Testis (tissue), 3 donors: ENCODE results near the gene GPR4. TPM values are rescaled to one million over a fixed set of nuclear protein-coding genes. Genes with fewer than 3 reads are reported as not detected.

Experiments used
- DNase-seq: peaks from one replicate; pipeline ENCODE4 v3.0.0-alpha.2; 2019
- H3K27ac ChIP-seq, 2 donors: fragments of 200-600 bp; sonication (generic); one replicate each; pipeline ENCODE4 v1.5.1; 2019
- H3K27me3 ChIP-seq: fragments of 200-600 bp; sonication (generic); one replicate; pipeline ENCODE4 v1.5.1; 2019
- H3K36me3 ChIP-seq: fragments of 200-600 bp; sonication (generic); one replicate; pipeline ENCODE4 v1.5.1; 2017; ENCODE audit warnings: low read depth; ENCODE audit errors: missing control alignments
- H3K4me1 ChIP-seq: fragments of 200-600 bp; sonication (generic); one replicate; pipeline ENCODE4 v1.5.1; 2019
- H3K4me3 ChIP-seq, 2 donors: fragments of 200-600 bp; sonication (generic); one replicate each; pipeline ENCODE4 v1.5.1; 2017 to 2019
- H3K9me3 ChIP-seq: fragments of 200-600 bp; sonication (generic); one replicate; pipeline ENCODE4 v1.5.1; 2017
- POLR2A ChIP-seq: fragments of 450-650 bp; IDR thresholded peaks from one replicate; pipeline ENCODE4 v1.6.1; 2017; ENCODE audit warnings: antibody characterized with exemption, mild to moderate bottlenecking, moderate library complexity
- WGBS, 2 donors: methylation state at CpG; one replicate each; pipeline ENCODE4 v1.1.5; 2018; 5-methylcytosine and 5-hydroxymethylcytosine counted together
- intact Hi-C: fragments of 100-400 bp; cut with DNase I; formaldehyde crosslinking; loops from one replicate; pipeline ENCODE4 v1.15.1; 2023; ENCODE audit warnings: low total_unique reads
- polyA plus RNA-seq: library from polyadenylated mRNA; stranded (reverse); fragments of 350-450 nt; fragmentation: Illumina TruSeq; extraction: RNeasy Lipid Tissue Mini Kit (QIAGEN cat#74804); gene quantifications from one replicate; pipeline ENCODE4 v1.2.3, GENCODE V29; 2014; ENCODE audit warnings: low read depth, low replicate concordance; ENCODE audit not compliant: insufficient read depth
- total RNA-seq, 2 donors: library from RNA; depleted of rRNA; stranded (reverse); fragments of >200 nt; gene quantifications; one replicate each; pipeline ENCODE4 v1.2.3, GENCODE V29; 2016
- TF ChIP-seq, protein P1 (sequence below), 3 experiments: fragments of 450-650 bp in 2 of 3; fragments of 200-600 bp in 1 of 3; sonication (generic) in 1 of 3; IDR thresholded peaks; one replicate each; pipeline ENCODE4 v1.5.1; 2016 to 2019; ENCODE audit warnings: antibody characterized with exemption in 3 of 3, mild to moderate bottlenecking in 2 of 3, moderate library complexity in 1 of 3

GPR4 gene
- total and polyA plus RNA-seq, 3 donors from 2014 or later: 0.81 to 3.2 (median 1.9) TPM

DNA sequence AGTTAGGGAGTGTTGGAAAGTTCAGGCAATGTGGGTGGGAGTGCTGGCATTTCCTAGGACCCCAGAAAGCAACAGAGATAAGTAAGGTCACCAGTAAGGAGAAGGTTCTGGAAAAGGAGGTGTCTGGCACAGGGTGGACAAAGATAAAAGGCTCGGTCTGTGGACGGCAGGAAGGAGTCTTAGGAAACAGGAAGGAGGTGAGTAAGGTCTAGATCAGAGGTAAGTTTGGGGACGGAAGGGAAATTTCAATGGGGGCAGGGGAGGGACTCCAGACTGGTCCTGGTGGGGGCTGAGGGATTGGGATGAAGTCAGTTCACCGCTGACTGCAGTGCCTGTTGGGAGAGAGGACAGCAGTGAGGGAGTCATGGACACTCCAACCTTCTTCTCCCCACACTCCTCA lies 9.6 kb downstream of the GPR4 start:
- H3K4me3 ChIP-seq: no peak overlapping the region
- H3K27ac ChIP-seq: no peak overlapping the region
- H3K4me1 ChIP-seq: no peaks in the 10 kb centered on the region
- intact Hi-C loops: no loop called here
- H3K36me3 ChIP-seq: no peaks in the 10 kb centered on the region
- 39 to 40% methylated on average over 4 of the region's 4 CpGs for WGBS, 2 donors
- no peaks in the 10 kb centered on the region for H3K27me3 ChIP-seq
- no peak for TF ChIP-seq POLR2A
- TF ChIP-seq, protein P1, sequence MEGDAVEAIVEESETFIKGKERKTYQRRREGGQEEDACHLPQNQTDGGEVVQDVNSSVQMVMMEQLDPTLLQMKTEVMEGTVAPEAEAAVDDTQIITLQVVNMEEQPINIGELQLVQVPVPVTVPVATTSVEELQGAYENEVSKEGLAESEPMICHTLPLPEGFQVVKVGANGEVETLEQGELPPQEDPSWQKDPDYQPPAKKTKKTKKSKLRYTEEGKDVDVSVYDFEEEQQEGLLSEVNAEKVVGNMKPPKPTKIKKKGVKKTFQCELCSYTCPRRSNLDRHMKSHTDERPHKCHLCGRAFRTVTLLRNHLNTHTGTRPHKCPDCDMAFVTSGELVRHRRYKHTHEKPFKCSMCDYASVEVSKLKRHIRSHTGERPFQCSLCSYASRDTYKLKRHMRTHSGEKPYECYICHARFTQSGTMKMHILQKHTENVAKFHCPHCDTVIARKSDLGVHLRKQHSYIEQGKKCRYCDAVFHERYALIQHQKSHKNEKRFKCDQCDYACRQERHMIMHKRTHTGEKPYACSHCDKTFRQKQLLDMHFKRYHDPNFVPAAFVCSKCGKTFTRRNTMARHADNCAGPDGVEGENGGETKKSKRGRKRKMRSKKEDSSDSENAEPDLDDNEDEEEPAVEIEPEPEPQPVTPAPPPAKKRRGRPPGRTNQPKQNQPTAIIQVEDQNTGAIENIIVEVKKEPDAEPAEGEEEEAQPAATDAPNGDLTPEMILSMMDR (IDR thresholded peaks at IDR 0.05): no peak
- H3K9me3 ChIP-seq: no peaks in the 10 kb centered on the region
- DNase-seq: no peak

DNA sequence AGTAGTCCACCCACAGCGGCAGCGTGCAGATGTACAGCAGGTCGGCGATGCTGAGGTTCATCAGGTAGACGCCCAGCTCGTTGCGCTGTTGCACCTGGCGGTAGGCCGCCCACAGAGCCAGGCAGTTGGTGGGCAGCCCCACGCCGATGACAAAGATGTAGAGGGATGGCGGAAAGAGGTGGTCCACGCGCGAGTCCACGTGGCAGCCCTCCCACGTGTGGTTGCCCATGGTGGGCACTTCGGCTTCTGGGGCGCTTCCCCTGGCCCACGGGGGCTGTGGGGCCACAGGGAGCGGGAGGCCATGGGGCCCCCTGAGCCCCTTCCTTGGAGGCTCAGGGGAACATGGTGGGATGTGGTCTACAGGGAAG lies 10.4 kb downstream of the GPR4 start:
- 48 to 70% methylated on average over 9 to 21 of the region's 21 CpGs for WGBS, 2 donors
- TF ChIP-seq POLR2A: no peak
- TF ChIP-seq, protein P1 (IDR thresholded peaks at IDR 0.05): no peak
- H3K27ac ChIP-seq: no peak overlapping the region

DNA sequence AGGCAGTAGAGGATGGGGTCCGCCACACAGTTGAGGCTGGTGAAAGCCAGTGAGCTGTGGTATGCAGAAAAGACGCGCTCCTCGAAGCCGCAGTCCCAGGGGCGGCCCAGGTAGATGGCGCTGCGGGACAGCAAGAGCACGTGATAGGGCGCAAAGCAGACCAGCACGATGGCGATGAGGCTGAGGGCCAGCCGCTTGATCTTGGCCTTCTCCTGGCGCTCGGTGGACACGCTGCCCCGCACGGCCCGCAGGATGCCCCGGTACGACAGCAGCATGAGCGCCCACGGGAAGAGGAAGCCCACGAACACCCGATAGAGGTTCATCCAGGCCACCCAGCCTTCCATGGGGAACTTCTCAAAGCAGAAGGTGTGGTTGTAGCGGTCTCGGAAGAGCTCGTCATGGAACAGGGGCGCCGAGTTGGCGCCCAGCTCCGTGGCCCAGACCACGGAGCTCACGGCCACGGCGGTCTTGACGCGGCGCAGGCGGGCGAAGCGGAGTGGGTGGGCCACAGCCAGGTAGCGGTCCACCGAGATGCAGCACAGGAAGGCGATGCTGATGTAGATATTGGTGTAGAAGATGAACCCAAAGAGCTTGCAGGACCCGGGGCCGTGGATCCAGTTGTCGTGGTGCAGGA lies 10.9 kb downstream of the GPR4 start:
- DNase-seq: peak; percentile 43
- no peaks in the 10 kb centered on the region for H3K4me1 ChIP-seq
- no peaks in the 10 kb centered on the region for H3K27me3 ChIP-seq
- H3K4me3 ChIP-seq: peak overlapping the region in 1 of 2 donors; percentile 14
- no peaks in the 10 kb centered on the region for H3K36me3 ChIP-seq
- no peaks in the 10 kb centered on the region for H3K9me3 ChIP-seq
- H3K27ac ChIP-seq: no peak overlapping the region
- no peak for TF ChIP-seq POLR2A
- TF ChIP-seq, protein P1 (IDR thresholded peaks at IDR 0.05): no peak
- intact Hi-C loops: no loop called here
- WGBS, 2 donors: 48 to 81% methylated on average over 12 to 46 of the region's 48 CpGs

More for the DNA sequence above, 10.4 kb downstream of the GPR4 start:
- no peaks in the 10 kb centered on the region for H3K4me1 ChIP-seq
- H3K36me3 ChIP-seq: no peaks in the 10 kb centered on the region
- DNase-seq: no peak
- intact Hi-C loops: no loop called here
- H3K27me3 ChIP-seq: no peaks in the 10 kb centered on the region
- no peaks in the 10 kb centered on the region for H3K9me3 ChIP-seq
- peak overlapping the region in 1 of 2 donors; percentile 14 for H3K4me3 ChIP-seq

DNA sequence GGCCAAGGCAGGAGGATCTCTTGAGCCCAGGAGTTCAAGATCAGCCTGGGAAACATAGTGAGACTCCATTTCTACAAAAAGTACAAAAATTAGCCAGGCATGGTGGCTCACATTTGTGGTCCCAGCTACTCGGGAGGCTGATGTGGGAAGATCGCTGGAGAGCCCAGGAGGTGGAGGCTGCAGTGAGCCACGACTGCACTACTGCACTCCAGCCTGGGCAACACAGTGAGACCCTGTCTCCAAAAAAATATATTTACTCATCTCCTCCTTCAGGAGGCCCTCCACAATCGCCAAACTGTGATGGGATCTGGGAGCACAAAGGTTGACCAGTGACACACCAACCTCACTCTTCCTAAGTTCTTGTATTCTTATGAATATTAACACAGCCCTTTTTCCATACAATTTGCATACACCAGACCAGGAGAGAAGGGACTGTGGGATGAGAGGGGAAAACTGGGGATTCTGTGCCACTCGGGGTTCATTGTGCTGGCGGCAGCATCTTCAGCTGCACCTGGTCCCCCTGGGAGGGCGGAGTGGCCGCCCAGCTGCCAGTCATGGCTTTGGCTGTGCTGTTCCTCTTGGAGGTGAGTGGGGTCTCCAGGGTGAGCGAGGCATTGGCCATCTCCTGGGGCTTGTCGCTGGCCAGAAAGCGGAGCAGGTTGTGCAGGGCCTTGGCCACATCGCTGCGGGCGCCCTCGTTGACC lies 11.6 kb downstream of the GPR4 start:
- no peaks in the 10 kb centered on the region for H3K9me3 ChIP-seq
- no peaks in the 10 kb centered on the region for H3K36me3 ChIP-seq
- TF ChIP-seq POLR2A: no peak
- TF ChIP-seq, protein P1 (IDR thresholded peaks at IDR 0.05): no peak
- H3K27me3 ChIP-seq: no peaks in the 10 kb centered on the region
- WGBS, 2 donors: 39 to 56% methylated on average over 15 of the region's 15 CpGs
- DNase-seq: no peak
- no peaks in the 10 kb centered on the region for H3K4me1 ChIP-seq
- no peak overlapping the region for H3K27ac ChIP-seq
- no peak overlapping the region for H3K4me3 ChIP-seq
- intact Hi-C loops: no loop called here

DNA sequence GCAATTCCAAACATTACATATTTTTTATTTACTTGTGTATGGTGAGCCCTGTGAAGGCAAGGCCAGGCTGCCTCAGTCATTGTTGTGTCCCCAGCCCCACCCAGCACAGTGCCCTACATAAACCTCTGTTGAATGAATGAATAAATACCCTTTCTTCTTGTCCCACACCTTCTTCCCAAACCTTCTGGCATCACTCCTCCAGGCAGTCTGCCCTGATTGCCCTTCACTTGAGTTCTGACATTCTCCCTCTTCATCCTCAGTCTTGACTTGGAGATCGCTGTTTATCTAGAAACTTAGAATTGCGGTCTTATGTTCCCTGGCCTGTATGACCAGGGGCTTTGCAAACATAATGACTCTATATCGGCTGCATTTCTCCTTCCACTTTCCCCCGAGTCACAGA lies 12.2 kb downstream of the GPR4 start:
- H3K27me3 ChIP-seq: no peaks in the 10 kb centered on the region
- WGBS, 2 donors: 82 to 90% methylated on average over 4 of the region's 4 CpGs
- no peak overlapping the region for H3K4me3 ChIP-seq
- H3K27ac ChIP-seq: no peak overlapping the region
- intact Hi-C loops: no loop called here
- H3K36me3 ChIP-seq: no peaks in the 10 kb centered on the region
- no peak for DNase-seq
- TF ChIP-seq, protein P1 (IDR thresholded peaks at IDR 0.05): no peak
- TF ChIP-seq POLR2A: no peak
- no peaks in the 10 kb centered on the region for H3K9me3 ChIP-seq
- no peaks in the 10 kb centered on the region for H3K4me1 ChIP-seq
